ENCODE results near the gene UHRF2. TPM values are rescaled to one million over a fixed set of nuclear protein-coding genes. Genes with fewer than 3 reads are reported as not detected.

The UHRF2 gene
- total and polyA plus RNA-seq, 2 donors (not counting 3 experiments of a cell fraction or from before 2014, with no cell fraction given), result 63.5 to 101 TPM

DNA sequence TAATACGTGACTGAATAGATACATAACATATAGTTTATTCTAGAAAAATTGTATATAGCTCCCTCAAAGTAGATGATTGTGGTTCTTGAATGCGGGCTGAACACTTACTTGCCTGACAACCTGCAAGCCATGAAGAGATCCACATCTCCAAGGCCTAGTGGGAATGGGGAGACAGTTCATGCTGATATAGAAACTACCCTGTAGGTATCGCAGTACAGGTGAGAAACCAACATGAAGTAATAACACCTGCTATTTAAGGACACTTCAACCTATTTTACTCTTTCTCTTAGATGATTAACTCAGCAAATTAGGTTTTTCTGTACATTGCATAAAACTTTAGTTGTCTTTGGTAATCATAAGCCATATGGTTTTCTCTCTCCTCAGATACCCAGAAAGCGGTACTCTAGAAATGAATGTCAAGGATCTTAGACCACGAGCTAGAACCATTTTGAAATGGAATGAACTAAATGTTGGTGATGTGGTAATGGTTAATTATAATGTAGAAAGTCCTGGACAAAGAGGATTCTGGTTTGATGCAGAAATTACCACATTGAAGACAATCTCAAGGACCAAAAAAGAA, 47.3 kb downstream of the UHRF2 start:
- DNase-seq (ENCODE audit: low read depth, low spot score) (no peak), FAIRE-seq (no peak)
- H3K9ac ChIP-seq (replicated peaks; ENCODE audit: extremely low read depth, insufficient read depth, low read length), result no peak overlapping the region
- CTCF ChIA-PET, result interaction anchor here (1.1 kb wide), 1 partner anchor 108 kb away, joined by 7 read pairs; no protein-coding TSS in a partner anchor
- no peaks in the 10 kb centered on the region for H3K4me1 ChIP-seq (ENCODE audit: control insufficient read depth, extremely low read depth, insufficient read depth, low read length)
- POLR2A ChIA-PET, result no interaction called here
- peaks cover 97% of the 10 kb centered on the region for H3K79me2 ChIP-seq (ENCODE audit: control insufficient read depth, insufficient read depth, low read length)
- no peak overlapping the region for H3K4me2 ChIP-seq (ENCODE audit: insufficient read depth, low read length)
- no peaks in the 10 kb centered on the region for H3K9me3 ChIP-seq (replicated peaks; ENCODE audit: control insufficient read depth, insufficient read depth, low read length)
- dilution Hi-C loops (cut with MboI; ENCODE audit: extremely low pct_ligation_motif_present, low sequenced_read_pairs), result no loop called here
- no peaks in the 10 kb centered on the region for H3K9me1 ChIP-seq (replicated peaks; ENCODE audit: control insufficient read depth, extremely low read depth, insufficient read depth, low read length)
- no peak overlapping the region for H3K4me3 ChIP-seq (replicated peaks in 1 of 3; ENCODE audit: insufficient read depth in 1 of 3, low read depth in 1 of 3, low read length in 3 of 3)
- BruUV-seq (replicated peaks), result no TSS peak
- no peaks in the 10 kb centered on the region for H3K27me3 ChIP-seq (ENCODE audit: control insufficient read depth in 2 of 2, insufficient read depth in 2 of 2, low read length in 2 of 2)
- intact Hi-C loops (cut with micrococcal nuclease), result no loop called here
- no peak overlapping the region for H2AFZ ChIP-seq (ENCODE audit: low read depth, low read length)
- no peak overlapping the region for H3K27ac ChIP-seq (ENCODE audit: insufficient read depth, low read depth, low read length)
- H3K36me3 ChIP-seq (ENCODE audit: control insufficient read depth in 2 of 2, extremely low read depth in 1 of 2, insufficient read depth in 2 of 2, low read length in 2 of 2), result peaks cover 5 to 12% of the 10 kb centered on the region in 2 experiments
- peaks cover 3% of the 10 kb centered on the region for H4K20me1 ChIP-seq (replicated peaks; ENCODE audit: control insufficient read depth, extremely low read depth, insufficient read depth, low read length)
- TF ChIP-seq FOS (IDR thresholded peaks at IDR 0.05; ENCODE audit: borderline replicate concordance, insufficient read depth, low read length) (no peak), POLR2AphosphoS5 (IDR thresholded peaks at IDR 0.05; ENCODE audit: insufficient read depth, low read depth, low read length) (no peak), JUN (IDR thresholded peaks at IDR 0.05; ENCODE audit: borderline replicate concordance, insufficient read depth, insufficient read length, low read depth) (no peak), MYC (IDR thresholded peaks at IDR 0.05; ENCODE audit: low read depth, low read length) (no peak), POLR2A (IDR thresholded peaks at IDR 0.05; ENCODE audit: low read depth, low read length) (no peak)
- TF ChIP-seq, protein P1, sequence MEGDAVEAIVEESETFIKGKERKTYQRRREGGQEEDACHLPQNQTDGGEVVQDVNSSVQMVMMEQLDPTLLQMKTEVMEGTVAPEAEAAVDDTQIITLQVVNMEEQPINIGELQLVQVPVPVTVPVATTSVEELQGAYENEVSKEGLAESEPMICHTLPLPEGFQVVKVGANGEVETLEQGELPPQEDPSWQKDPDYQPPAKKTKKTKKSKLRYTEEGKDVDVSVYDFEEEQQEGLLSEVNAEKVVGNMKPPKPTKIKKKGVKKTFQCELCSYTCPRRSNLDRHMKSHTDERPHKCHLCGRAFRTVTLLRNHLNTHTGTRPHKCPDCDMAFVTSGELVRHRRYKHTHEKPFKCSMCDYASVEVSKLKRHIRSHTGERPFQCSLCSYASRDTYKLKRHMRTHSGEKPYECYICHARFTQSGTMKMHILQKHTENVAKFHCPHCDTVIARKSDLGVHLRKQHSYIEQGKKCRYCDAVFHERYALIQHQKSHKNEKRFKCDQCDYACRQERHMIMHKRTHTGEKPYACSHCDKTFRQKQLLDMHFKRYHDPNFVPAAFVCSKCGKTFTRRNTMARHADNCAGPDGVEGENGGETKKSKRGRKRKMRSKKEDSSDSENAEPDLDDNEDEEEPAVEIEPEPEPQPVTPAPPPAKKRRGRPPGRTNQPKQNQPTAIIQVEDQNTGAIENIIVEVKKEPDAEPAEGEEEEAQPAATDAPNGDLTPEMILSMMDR (IDR thresholded peaks at IDR 0.05; ENCODE audit: extremely low read depth in 1 of 2, insufficient read depth in 1 of 2, low read depth in 1 of 2, low read length in 2 of 2), result no peak
